ENCODE data around the gene CHAC2.

Gene CHAC2

GRCh38 chr2:53778536-53779162 is 11.0 kb downstream of the CHAC2 start:
- DNase-seq, result no peak

- no peak for DNase-seq
Observed at GRCh38 chr2:53780056-53780455, 12.5 kb downstream of the CHAC2 start.

- DNase-seq, result no peak
Observed at GRCh38 chr2:53782676-53783075, 15.1 kb downstream of the CHAC2 start.

- DNase-seq, result no peak
Observed at GRCh38 chr2:53784436-53784835, 16.8 kb downstream of the CHAC2 start.

- no peak for DNase-seq
Observed at GRCh38 chr2:53785366-53785765, 17.8 kb downstream of the CHAC2 start.

- peak; percentile 21 for DNase-seq
Observed at GRCh38 chr2:53786352-53786704, 18.7 kb downstream of the CHAC2 start.

GRCh38 chr2:53786705-53787613 is 19.4 kb downstream of the CHAC2 start, which contains the start of the genes ASB3 and ERLEC1:
Gene ASB3, minus strand, starts transcription at chr2:53786953. Its CDS starts 21,381 bp downstream, at chr2:53765572.
Gene ERLEC1, plus strand, starts transcription at chr2:53787044. Its CDS starts 167 bp downstream, at chr2:53787211.
- peak; percentile 87 for DNase-seq

- DNase-seq, result no peak
Observed at GRCh38 chr2:53787614-53788289, 20.1 kb downstream of the CHAC2 start.

GRCh38 chr2:53793261-53793660 is 25.7 kb downstream of the CHAC2 start:
- DNase-seq, result no peak

GRCh38 chr2:53793821-53794220 is 26.2 kb downstream of the CHAC2 start:
- no peak for DNase-seq

GRCh38 chr2:53801547-53801946 is 33.9 kb downstream of the CHAC2 start:
- no peak for DNase-seq

- DNase-seq, result no peak
Observed at GRCh38 chr2:53802617-53803151, 35.1 kb downstream of the CHAC2 start.

GRCh38 chr2:53811601-53812000 is 44.0 kb downstream of the CHAC2 start:
- no peak for DNase-seq

- DNase-seq, result no peak
Observed at GRCh38 chr2:53813151-53813550, 45.5 kb downstream of the CHAC2 start.

GRCh38 chr2:53818854-53819435 is 51.3 kb downstream of the CHAC2 start:
- no peak for DNase-seq

- DNase-seq, result no peak
Observed at GRCh38 chr2:53819634-53820033, 52.0 kb downstream of the CHAC2 start.

- no peak for DNase-seq
Observed at GRCh38 chr2:53820048-53820447, 52.4 kb downstream of the CHAC2 start.

GRCh38 chr2:53820711-53821110 is 53.1 kb downstream of the CHAC2 start:
- DNase-seq, result no peak

- no peak for DNase-seq
Observed at GRCh38 chr2:53821810-53822209, 54.2 kb downstream of the CHAC2 start.

- DNase-seq, result peak; percentile 8
Observed at GRCh38 chr2:53823639-53824038, 56.0 kb downstream of the CHAC2 start.

Data from CD4-positive, alpha-beta T cell treated with Interleukin-4 for 4 hours (primary cell).